ENCODE data around the gene RASSF5.

DNA sequence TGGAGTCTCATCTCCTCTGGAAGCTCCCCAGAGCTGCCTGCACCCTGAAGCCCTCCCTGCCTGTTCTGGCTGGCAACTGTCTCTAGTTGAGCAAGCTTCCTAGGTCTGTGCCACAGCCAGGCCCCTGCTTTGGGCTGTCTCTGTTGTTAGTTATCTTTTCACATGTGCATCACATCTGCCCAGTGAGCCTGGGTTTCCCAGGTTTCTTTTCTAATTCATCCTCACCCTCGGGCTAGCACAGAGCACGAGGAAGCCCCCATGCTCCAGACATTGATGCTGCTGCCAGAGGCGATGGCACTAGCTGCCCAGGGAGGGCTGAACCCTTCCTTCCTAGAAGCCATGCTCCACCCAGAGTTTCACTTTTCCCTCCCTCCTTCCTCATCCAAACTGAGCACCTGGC lies 27.2 kb downstream of the RASSF5 start:
- no peak for TF ChIP-seq EZH2 (IDR thresholded peaks at IDR 0.05; ENCODE audit: borderline replicate concordance, low read depth, low read length, poor library complexity, severe bottlenecking)
- TF ChIP-seq, protein P1, sequence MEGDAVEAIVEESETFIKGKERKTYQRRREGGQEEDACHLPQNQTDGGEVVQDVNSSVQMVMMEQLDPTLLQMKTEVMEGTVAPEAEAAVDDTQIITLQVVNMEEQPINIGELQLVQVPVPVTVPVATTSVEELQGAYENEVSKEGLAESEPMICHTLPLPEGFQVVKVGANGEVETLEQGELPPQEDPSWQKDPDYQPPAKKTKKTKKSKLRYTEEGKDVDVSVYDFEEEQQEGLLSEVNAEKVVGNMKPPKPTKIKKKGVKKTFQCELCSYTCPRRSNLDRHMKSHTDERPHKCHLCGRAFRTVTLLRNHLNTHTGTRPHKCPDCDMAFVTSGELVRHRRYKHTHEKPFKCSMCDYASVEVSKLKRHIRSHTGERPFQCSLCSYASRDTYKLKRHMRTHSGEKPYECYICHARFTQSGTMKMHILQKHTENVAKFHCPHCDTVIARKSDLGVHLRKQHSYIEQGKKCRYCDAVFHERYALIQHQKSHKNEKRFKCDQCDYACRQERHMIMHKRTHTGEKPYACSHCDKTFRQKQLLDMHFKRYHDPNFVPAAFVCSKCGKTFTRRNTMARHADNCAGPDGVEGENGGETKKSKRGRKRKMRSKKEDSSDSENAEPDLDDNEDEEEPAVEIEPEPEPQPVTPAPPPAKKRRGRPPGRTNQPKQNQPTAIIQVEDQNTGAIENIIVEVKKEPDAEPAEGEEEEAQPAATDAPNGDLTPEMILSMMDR (conservative IDR thresholded peaks at IDR 0.05; ENCODE audit: low read depth, low read length) = no peak

Data from A673 (cell line).